ENCODE results near the gene LACTB.

DNA sequence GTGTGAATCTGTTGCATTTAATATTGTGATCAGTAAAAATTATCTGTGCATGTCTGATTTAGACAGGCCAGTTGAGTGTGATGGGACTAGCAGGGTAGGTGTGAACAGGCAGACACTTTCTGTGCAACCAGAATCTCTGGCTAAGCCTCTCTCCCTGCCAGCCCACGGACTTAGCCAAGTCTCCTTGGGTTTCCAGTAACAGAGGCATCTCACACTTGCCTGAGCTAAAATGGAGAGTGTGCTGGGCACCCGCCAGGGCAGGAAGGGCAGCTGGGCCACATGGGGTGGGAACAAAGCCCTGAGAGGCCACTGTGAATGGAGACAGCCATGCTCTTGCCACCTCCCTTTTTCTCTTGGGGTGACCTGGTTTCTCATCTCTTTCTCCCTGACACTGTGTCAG lies 48.1 kb downstream of the LACTB start:
- TF ChIP-seq, protein P1, sequence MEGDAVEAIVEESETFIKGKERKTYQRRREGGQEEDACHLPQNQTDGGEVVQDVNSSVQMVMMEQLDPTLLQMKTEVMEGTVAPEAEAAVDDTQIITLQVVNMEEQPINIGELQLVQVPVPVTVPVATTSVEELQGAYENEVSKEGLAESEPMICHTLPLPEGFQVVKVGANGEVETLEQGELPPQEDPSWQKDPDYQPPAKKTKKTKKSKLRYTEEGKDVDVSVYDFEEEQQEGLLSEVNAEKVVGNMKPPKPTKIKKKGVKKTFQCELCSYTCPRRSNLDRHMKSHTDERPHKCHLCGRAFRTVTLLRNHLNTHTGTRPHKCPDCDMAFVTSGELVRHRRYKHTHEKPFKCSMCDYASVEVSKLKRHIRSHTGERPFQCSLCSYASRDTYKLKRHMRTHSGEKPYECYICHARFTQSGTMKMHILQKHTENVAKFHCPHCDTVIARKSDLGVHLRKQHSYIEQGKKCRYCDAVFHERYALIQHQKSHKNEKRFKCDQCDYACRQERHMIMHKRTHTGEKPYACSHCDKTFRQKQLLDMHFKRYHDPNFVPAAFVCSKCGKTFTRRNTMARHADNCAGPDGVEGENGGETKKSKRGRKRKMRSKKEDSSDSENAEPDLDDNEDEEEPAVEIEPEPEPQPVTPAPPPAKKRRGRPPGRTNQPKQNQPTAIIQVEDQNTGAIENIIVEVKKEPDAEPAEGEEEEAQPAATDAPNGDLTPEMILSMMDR (conservative IDR thresholded peaks at IDR 0.05; ENCODE audit: low read depth, low read length) = no peak
- TF ChIP-seq POLR2A (IDR thresholded peaks at IDR 0.05; ENCODE audit: low read depth, low read length) (no peak), RFX5 (IDR thresholded peaks at IDR 0.05; ENCODE audit: low read depth, low read length) (no peak), RCOR1 (IDR thresholded peaks at IDR 0.05; ENCODE audit: insufficient replicate concordance, low read length) (no peak), BHLHE40 (IDR thresholded peaks at IDR 0.05; ENCODE audit: low read depth, low read length) (no peak), MXI1 (IDR thresholded peaks at IDR 0.05; ENCODE audit: borderline replicate concordance, low read depth, low read length) (no peak), CEBPB (IDR thresholded peaks at IDR 0.05; ENCODE audit: low read depth, low read length) (no peak), SMC3 (IDR thresholded peaks at IDR 0.05; ENCODE audit: low read depth, low read length) (no peak)
- TF ChIP-seq, protein P2, sequence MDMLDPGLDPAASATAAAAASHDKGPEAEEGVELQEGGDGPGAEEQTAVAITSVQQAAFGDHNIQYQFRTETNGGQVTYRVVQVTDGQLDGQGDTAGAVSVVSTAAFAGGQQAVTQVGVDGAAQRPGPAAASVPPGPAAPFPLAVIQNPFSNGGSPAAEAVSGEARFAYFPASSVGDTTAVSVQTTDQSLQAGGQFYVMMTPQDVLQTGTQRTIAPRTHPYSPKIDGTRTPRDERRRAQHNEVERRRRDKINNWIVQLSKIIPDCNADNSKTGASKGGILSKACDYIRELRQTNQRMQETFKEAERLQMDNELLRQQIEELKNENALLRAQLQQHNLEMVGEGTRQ (IDR thresholded peaks at IDR 0.05; ENCODE audit: low read depth, low read length) = no peak

Measured in IMR-90 (cell line).